Motor neuron (in vitro differentiated cells): ENCODE measurements around the gene ADPRM. TPM values are rescaled to one million over a fixed set of nuclear protein-coding genes. Genes with fewer than 3 reads are reported as not detected.

Experiments
- ATAC-seq, 8 experiments: fragments of 200-7000 bp; cut with Tn5 transposase; replicated peaks in 6 of 8; 2 replicates each; pipeline ENCODE4 v1.8.0; 2021; ENCODE audit warnings: mild to moderate bottlenecking in 8 of 8, moderate library complexity in 8 of 8
- H3K27ac ChIP-seq, 2 donors: fragments of 250-450 bp; sonication (Bioruptor Pico); 2 replicates each; pipeline ENCODE4 v1.9.0; 2021; ENCODE audit warnings: antibody characterized with exemption in 2 of 2, mild to moderate bottlenecking in 2 of 2, moderate library complexity in 1 of 2
- H3K4me1 ChIP-seq, 2 donors: fragments of 250-450 bp; sonication (Bioruptor Pico); replicated peaks in 1 of 2; 2 replicates each; pipeline ENCODE4 v1.6.1; 2021; ENCODE audit warnings: antibody characterized with exemption in 2 of 2, mild to moderate bottlenecking in 2 of 2, moderate library complexity in 1 of 2
- H3K4me3 ChIP-seq, 5 donors: fragments of 250-450 bp; sonication (Bioruptor Pico); 2 replicates each; pipeline ENCODE4 v1.9.0; 2021; ENCODE audit warnings: antibody characterized with exemption in 5 of 5, mild to moderate bottlenecking in 5 of 5, moderate library complexity in 4 of 5
- WGBS, 10 experiments: fragments of 450-650 bp; shearing (Covaris generic); methylation state at CpG; one replicate each; pipeline ENCODE4 v1.0.0; 2022; 5-methylcytosine and 5-hydroxymethylcytosine counted together
- in situ Hi-C, 9 experiments: fragments of 400-800 bp; cut with MboI; loops; one replicate each; pipeline ENCODE4 v1.15.0; 2021; ENCODE audit warnings: low sequenced_read_pairs in 9 of 9, low pct_unique_long_range_greater_than_20kb in 2 of 9; ENCODE audit not compliant: unreplicated experiment in 9 of 9
- total RNA-seq, 8 experiments: library from RNA; unstranded; fragments of 300-600 nt; gene quantifications; 2 replicates each; pipeline versions ENCODE4 v1.2.3 to v1.2.4, GENCODE V29; 2022

The ADPRM gene
- total RNA-seq, 8 experiments from 2014 or later, result 10.0 to 18.5 (median 16.6) TPM

DNA sequence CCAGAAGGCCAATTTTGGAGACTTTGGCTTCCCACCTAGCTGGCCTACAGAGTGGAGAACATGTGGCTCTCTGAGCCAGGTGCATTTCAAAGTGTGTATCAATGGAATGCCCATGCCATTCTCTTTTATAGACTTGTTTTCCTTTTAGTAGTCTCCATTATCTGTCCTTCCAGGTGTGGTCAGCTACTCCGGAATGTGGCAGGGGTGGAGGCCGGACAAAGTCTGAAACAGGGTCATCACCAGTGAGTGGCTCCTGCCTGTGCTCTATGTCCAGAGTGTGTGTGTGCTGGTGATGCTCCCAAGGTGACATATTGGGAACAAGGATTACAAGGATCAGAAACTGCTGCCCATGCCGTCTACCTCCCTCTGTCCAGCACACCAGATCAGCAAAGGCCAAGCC lies 36.3 kb downstream of the ADPRM start:
- in situ Hi-C loops, result loop anchor here in 5 of 9 experiments (10.0 to 25.0 kb wide), 3 partner anchors 104 to 404 kb away; partner anchors contain the start of gene PIRT (in 2 of the 5)
- 54 to 100% (median 76%) methylated on average over 1 to 3 of the region's 3 CpGs; no CpG with 5 or more reads in 6 of the 10 experiments for WGBS, 10 experiments

DNA sequence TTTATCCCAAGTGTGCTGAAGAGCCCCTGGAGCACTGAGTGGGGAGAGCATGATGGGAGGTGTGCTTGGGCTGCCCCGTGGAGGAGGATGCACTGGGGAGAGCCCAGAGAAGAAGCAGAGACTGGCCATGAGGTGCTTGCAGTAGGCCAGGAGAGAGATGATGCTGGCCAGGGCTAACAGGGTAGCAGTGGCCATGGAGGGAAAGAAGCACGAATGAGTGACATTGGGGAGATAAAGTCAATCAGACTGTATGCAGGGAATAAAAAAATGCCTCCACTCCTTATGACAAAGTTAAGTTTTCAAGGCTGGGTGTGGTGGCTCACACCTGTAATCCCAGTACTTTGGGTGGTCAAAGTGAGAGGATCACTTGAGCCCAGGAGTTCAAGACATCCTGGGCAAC lies 37.9 kb downstream of the ADPRM start:
- H3K4me3 ChIP-seq, result no peak overlapping the region
- no peak overlapping the region for H3K27ac ChIP-seq
- WGBS, 10 experiments, result 51 to 93% (median 71%) methylated on average over 2 of the region's 2 CpGs; no CpG with 5 or more reads in 7 of the 10 experiments
- H3K4me1 ChIP-seq, result peaks cover 2% of the 10 kb centered on the region in 2 donors
- ATAC-seq, result no peak
- in situ Hi-C loops, result loop anchor here in 5 of 9 experiments (10.0 to 25.0 kb wide), 3 partner anchors 102 to 402 kb away; partner anchors contain the start of gene PIRT (in 2 of the 5)

More for the DNA sequence above, 36.3 kb downstream of the ADPRM start:
- Histone ChIP-seq H3K27ac (no peak overlapping the region), H3K4me1 (peaks cover 2 to 3% of the 10 kb centered on the region in 2 donors), H3K4me3 (no peak overlapping the region)
- ATAC-seq, result no peak

DNA sequence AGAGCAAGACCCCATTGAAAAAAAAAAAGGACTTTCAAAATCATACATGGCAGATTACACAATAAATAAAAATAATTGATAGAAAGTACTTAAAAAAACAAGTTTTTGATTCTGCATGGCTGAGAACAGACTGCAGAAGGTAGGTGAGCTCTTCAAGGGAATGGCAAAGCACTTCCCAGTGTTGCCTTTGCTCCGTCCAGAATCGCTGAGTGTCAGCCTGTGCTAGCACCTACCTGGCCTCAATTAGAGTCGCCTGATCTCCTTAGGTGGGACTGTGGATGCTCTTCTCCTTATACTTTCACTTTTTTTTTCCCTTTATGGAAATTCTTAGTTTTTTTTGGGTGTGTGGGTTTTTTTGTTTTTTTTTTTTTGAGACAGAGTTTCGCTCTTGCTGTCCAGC lies 38.4 kb downstream of the ADPRM start:
- Histone ChIP-seq H3K4me3 (no peak overlapping the region), H3K4me1 (no peaks in the 10 kb centered on the region), H3K27ac (no peak overlapping the region)
- in situ Hi-C loops, result loop anchor here in 5 of 9 experiments (10.0 to 25.0 kb wide), 3 partner anchors 101 to 401 kb away; partner anchors contain the start of gene PIRT (in 2 of the 5)
- 53 to 100% (median 93%) methylated on average over 1 to 4 of the region's 4 CpGs; no CpG with 5 or more reads in 1 of the 10 experiments for WGBS, 10 experiments
- no peak for ATAC-seq

DNA sequence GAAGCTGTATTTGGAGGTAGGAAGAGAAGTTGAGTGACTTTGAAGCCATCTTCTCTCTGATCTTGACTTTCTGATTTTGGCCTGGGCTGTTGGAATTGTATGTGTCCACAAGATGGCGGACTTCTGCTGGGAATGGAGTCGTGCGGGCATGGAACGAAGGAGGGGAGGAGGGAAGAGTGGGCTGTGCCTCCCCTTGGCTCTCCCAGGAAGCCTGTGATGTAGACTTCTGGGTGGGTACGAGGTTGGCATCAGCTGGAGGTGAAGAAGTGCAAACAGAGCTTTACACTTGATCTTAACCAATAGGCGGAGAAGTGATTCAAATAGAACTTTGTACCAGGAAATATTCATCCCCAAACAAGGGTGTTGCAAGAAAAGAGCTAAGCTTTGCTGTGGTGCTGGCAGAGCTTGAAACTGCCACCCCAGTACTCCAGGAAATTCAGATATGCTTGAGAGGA lies 39.8 kb downstream of the ADPRM start:
- in situ Hi-C loops, result loop anchor here in 5 of 9 experiments (10.0 to 25.0 kb wide), 3 partner anchors 100 to 400 kb away; partner anchors contain the start of gene PIRT (in 2 of the 5)
- Histone ChIP-seq H3K4me1 (no peaks in the 10 kb centered on the region), H3K4me3 (no peak overlapping the region), H3K27ac (no peak overlapping the region)
- WGBS, 10 experiments, result 0 to 100% (median 24%) methylated on average over 1 to 6 of the region's 6 CpGs; no CpG with 5 or more reads in 2 of the 10 experiments
- peak; percentile 59 to 89 (median 67) for ATAC-seq

DNA sequence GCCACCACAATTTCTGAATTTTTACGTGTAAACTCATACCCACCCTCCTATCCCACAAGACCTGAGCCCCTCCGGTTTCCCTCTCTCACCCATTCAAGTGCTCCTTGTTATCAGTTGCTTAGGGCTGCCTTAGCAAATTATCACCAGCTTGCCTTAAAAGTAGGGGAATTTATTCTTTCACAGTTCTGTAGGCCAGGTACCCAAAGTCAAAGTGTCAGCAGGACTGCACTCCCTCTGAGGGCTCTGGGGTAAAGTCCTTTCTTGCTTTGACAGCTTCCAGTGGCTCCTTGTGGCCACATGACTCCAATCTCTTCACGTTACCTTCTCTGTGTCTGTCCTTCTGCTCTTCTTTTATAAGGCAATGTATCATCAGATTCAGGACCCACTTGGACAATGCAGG lies 40.3 kb downstream of the ADPRM start:
- H3K27ac ChIP-seq, result no peak overlapping the region
- 22 to 100% (median 80%) methylated on average over 1 to 3 of the region's 3 CpGs; no CpG with 5 or more reads in 2 of the 10 experiments for WGBS, 10 experiments
- H3K4me1 ChIP-seq, result no peaks in the 10 kb centered on the region
- in situ Hi-C loops, result loop anchor here in 5 of 9 experiments (10.0 to 25.0 kb wide), 3 partner anchors 100 to 400 kb away; partner anchors contain the start of gene PIRT (in 2 of the 5)
- no peak overlapping the region for H3K4me3 ChIP-seq
- ATAC-seq, result no peak

DNA sequence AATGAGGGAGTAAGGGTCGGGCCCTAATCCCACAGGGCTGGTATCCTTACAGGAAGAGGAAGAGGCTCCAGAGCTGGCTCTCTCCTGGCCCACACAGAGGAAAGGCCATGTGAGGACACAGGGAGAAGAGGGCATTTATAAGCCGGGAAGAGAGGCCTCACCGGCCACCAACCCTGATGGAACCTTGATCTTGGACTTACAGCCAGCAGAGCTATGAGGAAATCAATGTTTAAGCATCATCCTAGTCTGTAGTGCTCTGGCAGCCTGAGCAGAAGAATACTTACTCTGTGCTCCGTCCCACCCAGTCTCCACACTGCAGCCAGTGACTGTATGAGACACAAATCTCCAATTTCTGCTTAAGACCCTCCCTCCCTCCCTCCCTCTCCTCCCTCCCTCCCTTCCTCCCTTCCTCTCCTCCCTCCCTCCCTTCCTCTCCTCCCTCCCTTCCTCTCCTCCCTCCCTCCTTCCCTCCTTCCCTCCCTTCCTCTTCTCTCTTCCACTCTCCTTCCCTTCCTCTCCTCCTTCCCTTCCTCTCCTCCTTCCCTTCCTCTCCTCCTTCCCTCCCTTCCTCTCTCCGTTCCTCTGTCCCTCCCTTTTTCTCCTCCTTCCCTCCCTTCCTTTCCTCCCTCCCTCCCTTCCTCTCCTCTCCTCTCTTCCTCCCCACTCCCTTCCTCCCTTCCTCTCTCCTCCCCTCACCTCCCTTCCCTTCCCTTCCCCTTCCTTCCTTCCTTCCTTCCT lies 41.3 kb downstream of the ADPRM start:
- peak in 1 of 8 experiments; percentile 42 for ATAC-seq
- in situ Hi-C loops, result loop anchor here in 5 of 9 experiments (10.0 to 25.0 kb wide), 3 partner anchors 99 to 399 kb away; partner anchors contain the start of gene PIRT (in 2 of the 5)
- Histone ChIP-seq H3K4me1 (no peaks in the 10 kb centered on the region), H3K27ac (no peak overlapping the region), H3K4me3 (no peak overlapping the region)
- WGBS, 10 experiments, result 0 to 92% (median 74%) methylated on average over 1 to 2 of the region's 5 CpGs; no CpG with 5 or more reads in 4 of the 10 experiments

DNA sequence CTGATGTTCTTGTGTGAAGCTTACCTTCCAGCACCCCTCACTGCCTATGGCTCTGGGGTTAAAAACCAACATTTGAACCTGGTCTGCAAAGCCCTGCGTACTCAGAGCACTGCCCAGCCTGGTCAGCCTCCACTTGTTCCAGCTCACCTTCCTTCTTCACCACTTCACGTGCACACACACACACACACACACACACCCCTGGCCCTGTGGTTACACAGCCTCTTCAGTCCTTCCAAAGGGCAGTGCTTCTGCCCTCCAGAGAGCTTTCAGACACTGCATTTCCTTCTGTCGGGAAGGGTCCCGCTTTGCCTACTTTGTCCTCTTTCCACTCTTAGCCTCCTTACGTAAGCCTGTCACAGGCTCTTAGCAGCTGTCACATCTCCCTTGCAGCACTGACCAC lies 42.0 kb downstream of the ADPRM start:
- no peak overlapping the region for H3K4me3 ChIP-seq
- 63 to 100% (median 73%) methylated on average over 1 to 3 of the region's 5 CpGs; no CpG with 5 or more reads in 6 of the 10 experiments for WGBS, 10 experiments
- in situ Hi-C loops, result loop anchor here in 5 of 9 experiments (10.0 to 25.0 kb wide), 3 partner anchors 98 to 398 kb away; partner anchors contain the start of gene PIRT (in 2 of the 5)
- H3K27ac ChIP-seq, result no peak overlapping the region
- no peaks in the 10 kb centered on the region for H3K4me1 ChIP-seq
- ATAC-seq, result peak in 1 of 8 experiments; percentile 24

DNA sequence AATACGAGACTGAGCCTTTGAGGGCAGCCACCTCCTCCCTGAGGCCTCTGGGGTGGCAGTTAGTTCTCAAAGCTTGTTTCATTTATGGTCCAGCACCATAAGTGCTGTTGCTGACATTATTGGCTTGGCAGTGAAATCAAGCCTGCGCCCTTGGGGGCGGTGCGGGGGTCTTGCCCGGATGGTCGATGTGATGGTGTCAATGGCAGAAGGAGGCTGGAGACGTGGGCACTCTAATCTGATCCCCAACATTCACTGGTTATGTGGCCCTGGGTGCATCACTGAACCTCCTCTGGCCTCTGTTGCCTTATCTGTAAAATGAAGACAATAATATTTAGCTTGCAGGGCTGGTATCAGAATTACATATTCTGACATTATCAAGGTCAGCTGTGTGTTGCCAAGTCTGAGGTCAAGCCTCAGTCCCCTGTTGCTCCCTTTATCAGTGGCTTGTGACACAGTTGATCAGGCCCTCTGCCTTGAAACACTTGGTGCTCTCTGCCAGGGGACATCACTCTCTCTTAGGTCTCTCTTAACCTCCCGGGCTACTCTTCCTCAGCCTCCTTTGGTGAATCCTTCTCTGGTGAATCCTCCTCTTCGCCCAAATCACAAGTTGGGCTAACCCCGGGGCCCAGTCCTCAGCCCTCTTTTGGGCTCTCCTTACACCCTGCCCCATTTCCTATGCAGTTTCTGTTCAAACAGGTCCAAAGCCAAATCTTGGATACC lies 44.2 kb downstream of the ADPRM start:
- Histone ChIP-seq H3K27ac (no peak overlapping the region), H3K4me1 (no peaks in the 10 kb centered on the region), H3K4me3 (no peak overlapping the region)
- 76 to 100% (median 89%) methylated on average over 1 to 6 of the region's 10 CpGs for whole genome bisulfite sequencing, 10 experiments
- in situ Hi-C loops, result loop anchor here in 4 of 9 experiments (10.0 to 25.0 kb wide), 3 partner anchors 96 to 396 kb away; partner anchors contain the start of gene PIRT (in 2 of the 4)
- no peak for ATAC-seq

DNA sequence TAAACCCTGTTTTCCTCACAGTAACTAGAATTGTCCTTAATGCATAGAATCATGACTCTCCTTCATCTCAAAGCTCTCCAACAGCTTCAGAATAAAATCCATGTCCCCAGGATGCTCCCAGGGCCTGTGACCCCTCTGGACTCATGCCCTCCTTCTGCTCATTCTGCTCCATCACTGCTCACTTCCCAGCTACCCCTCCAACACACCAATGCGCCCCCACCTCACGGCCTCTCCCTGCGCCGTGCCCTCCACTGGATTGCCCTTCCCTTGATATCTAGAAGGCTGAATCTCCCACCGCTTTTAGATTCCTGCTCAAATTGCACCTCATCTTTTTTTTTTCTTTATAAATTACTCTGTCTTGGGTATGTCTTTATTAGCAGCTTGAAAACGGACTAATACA lies 45.0 kb downstream of the ADPRM start:
- in situ Hi-C loops, result loop anchor here in 4 of 9 experiments (10.0 to 25.0 kb wide), 3 partner anchors 95 to 395 kb away; partner anchors contain the start of gene PIRT (in 2 of the 4)

DNA sequence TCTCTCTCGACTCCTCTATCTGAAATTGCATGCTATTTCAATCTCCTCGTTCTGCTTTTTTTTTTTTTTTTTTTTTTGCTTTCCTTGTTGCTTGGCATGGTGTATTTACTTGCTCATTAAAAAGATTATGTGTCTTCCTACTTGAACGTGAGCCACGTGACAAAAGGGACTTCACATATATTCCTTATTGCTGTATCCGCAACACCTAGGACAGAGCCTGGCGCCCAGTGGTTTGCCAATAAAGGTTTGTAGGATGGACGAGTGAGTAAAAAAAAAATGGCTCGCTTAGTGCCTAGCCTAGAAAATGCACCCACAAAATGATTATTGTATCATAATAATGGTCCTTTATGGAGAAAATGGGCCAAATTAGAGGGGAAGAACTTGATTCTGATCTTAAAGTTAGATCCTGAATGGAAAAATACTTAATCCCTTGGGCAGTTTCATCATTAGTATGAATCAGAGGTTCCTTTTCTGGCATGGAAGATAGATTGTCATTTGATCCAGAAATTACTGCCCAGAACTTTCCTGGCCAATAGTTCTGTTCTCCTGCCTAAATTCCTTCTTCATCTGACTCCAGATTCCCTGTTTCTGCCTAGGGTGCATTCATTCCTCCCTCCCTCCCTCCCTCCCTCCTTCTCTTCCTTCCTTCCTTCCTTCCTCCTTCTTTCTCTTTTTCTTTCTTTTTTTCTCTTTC lies 46.1 kb downstream of the ADPRM start:
- in situ Hi-C loops, result loop anchor here in 4 of 9 experiments (10.0 to 25.0 kb wide), 3 partner anchors 94 to 394 kb away; partner anchors contain the start of gene PIRT (in 2 of the 4)
- no peak for ATAC-seq
- H3K4me3 ChIP-seq, result no peak overlapping the region
- WGBS, 10 experiments, result 16 to 100% (median 73%) methylated on average over 1 to 8 of the region's 8 CpGs
- H3K4me1 ChIP-seq, result peaks cover 5% of the 10 kb centered on the region in 2 donors
- H3K27ac ChIP-seq, result no peak overlapping the region

More for the DNA sequence above, 45.0 kb downstream of the ADPRM start:
- Histone ChIP-seq H3K27ac (no peak overlapping the region), H3K4me1 (no peaks in the 10 kb centered on the region), H3K4me3 (no peak overlapping the region)
- 69 to 100% (median 84%) methylated on average over 1 to 6 of the region's 6 CpGs; no CpG with 5 or more reads in 2 of the 10 experiments for WGBS, 10 experiments
- ATAC-seq, result no peak

DNA sequence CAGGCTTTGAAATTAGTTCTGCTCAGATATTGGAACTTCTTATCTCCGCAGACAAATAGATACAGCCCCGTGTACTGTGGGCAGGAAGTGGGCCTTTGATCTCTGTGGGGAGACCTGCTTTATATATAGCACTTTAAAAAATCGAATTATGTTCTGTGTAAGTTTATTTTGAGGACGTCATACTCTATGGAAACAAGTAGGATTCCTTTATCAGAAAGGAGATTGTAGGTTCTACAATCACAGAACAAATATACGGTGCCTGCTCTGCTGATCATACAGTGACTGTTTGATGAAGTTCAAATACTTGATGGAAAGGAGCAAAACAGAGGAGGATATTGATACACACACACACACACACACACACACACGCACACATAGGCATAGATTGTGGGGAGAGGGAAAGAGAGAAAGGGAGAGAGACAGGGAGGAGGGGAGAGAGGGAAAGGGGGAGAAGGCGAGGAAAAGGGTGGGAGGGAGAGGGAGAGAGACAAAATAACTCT lies 47.2 kb downstream of the ADPRM start:
- no peak overlapping the region for H3K27ac ChIP-seq
- in situ Hi-C loops, result loop anchor here in 4 of 9 experiments (10.0 to 25.0 kb wide), 3 partner anchors 93 to 393 kb away; partner anchors contain the start of gene PIRT (in 2 of the 4)
- no peak overlapping the region for H3K4me3 ChIP-seq
- ATAC-seq, result no peak
- WGBS, 10 experiments, result 38 to 82% (median 59%) methylated on average over 1 to 6 of the region's 7 CpGs
- H3K4me1 ChIP-seq, result peaks cover 16% of the 10 kb centered on the region in 2 donors
